NCI-H526 (cell line): Measurements from ENCODE around the gene MPC1.

Experiments used
- DNase-seq, 2 experiments: peaks; one replicate each; lab custom pipeline; 2025; lab: John Stamatoyannopoulos, UW

MPC1 gene

GRCh38 chr6:166315436-166315835, 67.3 kb downstream of the MPC1 start:
- DNase-seq: no peak
